ENCODE measurements around the gene DCP1B.

The DCP1B gene

DNA sequence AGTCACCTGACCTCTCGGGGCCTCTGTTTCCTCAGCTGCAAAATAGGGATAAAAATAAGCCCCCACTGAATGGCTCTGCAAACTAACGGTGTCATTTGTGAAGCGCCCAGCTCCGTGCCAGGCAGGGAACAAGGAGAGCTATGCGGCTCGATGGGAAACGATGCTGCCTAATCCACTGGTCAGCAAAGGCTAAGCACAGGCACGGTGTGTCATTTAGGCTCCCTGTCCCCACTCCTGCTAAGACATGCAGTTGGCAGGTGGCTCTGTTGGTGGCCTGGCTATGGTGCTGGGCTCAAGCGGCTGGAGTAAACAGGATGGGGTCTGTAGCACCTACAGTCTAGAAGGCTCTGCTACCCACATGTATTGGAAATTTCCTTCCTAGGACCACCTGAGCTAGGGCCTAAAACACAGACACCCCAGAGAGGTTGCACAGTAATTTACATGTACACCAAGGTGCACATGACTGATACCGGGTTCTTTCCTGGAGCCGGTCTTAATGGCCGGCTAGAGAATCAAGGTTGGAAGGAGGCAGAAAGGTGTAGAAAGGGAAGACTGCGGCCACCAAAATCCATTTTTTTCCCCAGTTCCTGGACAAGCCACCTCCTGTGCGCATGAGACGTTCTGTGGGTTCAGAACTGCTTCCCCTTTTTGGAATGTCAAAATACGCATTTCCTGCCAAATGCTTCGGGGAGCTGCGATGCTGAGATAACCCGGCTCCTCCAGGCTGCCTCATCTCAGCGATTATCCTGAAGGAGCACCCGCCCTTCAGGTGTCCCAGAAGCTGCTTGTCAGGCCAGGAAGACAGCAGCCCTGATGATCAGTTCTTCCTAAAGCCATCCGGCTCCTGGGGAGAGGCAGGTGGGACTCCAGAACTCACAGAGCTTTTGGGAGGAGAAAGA, 86.8 kb downstream of the DCP1B start:
- Histone ChIP-seq H3K27ac (ENCODE audit: insufficient read depth in 1 of 2, low read depth in 1 of 2, low read length in 2 of 2, poor library complexity in 1 of 2, severe bottlenecking in 2 of 2) (peak overlapping the region; percentile 61 to 77), H3K9me3 (ENCODE audit: control extremely low read depth in 1 of 5, control insufficient read depth in 4 of 5, insufficient read depth in 2 of 5, low read depth in 1 of 5, low read length in 4 of 5) (no peaks in the 10 kb centered on the region), H3K4me3 (ENCODE audit: control insufficient read depth in 1 of 7, extremely low read depth in 1 of 7, insufficient read depth in 4 of 7, low read depth in 2 of 7, low read length in 6 of 7) (peak overlapping the region in 5 of 7 experiments; percentile 24 to 67 (median 60)), H3K27me3 (replicated peaks in 2 of 5; ENCODE audit: control insufficient read depth in 4 of 5, insufficient read depth in 5 of 5, low read length in 4 of 5) (no peaks in the 10 kb centered on the region), H3K4me1 (ENCODE audit: control extremely low read depth in 1 of 4, control insufficient read depth in 4 of 4, insufficient read depth in 4 of 4, low read length in 3 of 4) (peaks cover 11 to 63% (median 54%) of the 10 kb centered on the region in 4 experiments), H3K36me3 (ENCODE audit: control insufficient read depth in 4 of 4, insufficient read depth in 4 of 4, low read length in 3 of 4) (no peaks in the 10 kb centered on the region)
- ChIA-PET CTCF (interaction anchor here (0.5 to 8.9 kb wide), 6 partner anchors 11 to 722 kb away, joined by 3 to 63 read pairs (median 6); no protein-coding TSS in a partner anchor), POLR2A (interaction anchor here (0.6 to 1.3 kb wide), 5 partner anchors 10 to 120 kb away, joined by 3 to 4 read pairs (median 3); no protein-coding TSS in a partner anchor)
- DNase-seq: peak; percentile 87 to 91 (median 90)
- WGBS (ENCODE audit: insufficient coverage): 34% methylated on average over 22 of the region's 22 CpGs

DNA sequence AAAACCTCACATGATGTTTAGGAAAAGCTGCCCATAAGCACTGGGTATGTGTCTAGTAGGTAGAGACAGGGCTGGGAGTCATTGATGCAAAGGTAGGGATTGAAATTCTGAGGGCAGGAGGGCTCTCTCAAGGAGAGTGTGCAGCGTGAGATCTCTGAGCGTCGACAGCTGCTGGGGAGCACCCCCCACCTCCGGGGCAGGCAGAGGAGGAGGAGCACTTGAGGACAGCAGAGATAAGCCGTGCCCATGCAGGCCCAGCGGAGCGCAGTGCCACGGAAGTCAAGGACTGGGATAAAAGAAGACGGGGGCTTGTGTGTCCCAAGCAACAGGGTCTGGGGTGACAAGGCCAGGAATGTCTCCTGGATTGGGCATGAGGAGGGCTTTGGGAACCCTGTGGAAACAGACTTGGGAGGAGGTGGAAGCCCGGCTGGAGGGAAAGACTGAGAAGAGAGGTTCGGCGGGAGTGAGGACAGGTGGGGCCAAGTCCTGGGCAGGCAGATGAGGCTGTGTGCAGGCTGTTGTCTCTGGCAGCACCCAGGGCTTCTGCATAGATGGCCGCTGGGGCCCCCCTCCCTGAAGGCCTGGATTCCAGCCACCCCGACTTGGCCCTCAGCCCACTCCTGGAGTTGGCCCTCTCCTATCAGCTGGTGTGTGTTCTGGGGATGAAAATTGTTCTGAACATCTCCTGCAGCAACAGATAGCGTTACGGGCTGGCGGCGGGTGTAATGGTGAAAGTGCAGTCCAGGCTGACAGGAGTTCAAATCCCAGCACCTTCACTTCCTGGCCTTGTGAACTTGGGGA, 87.7 kb downstream of the DCP1B start:
- CTCF ChIA-PET: interaction anchor here (0.7 to 8.9 kb wide), 5 partner anchors 9 to 266 kb away, joined by 3 to 63 read pairs (median 3); no protein-coding TSS in a partner anchor

GRCh38 chr12:1915082-1915968, 88.9 kb downstream of the DCP1B start:
- peak; percentile 51 to 89 (median 82) for DNase-seq
- ChIA-PET CTCF (interaction anchor here (0.8 to 8.9 kb wide), 4 partner anchors 8 to 112 kb away, joined by 3 to 63 read pairs (median 4); no protein-coding TSS in a partner anchor), POLR2A (interaction anchor here (1.1 kb wide), 1 partner anchor 24 kb away, joined by 5 read pairs; no protein-coding TSS in a partner anchor)
- WGBS (ENCODE audit: insufficient coverage): 78% methylated on average over 11 of the region's 18 CpGs
- Histone ChIP-seq H3K27me3 (replicated peaks in 2 of 5; ENCODE audit: control insufficient read depth in 4 of 5, insufficient read depth in 5 of 5, low read length in 4 of 5) (no peaks in the 10 kb centered on the region), H3K27ac (ENCODE audit: insufficient read depth in 1 of 2, low read depth in 1 of 2, low read length in 2 of 2, poor library complexity in 1 of 2, severe bottlenecking in 2 of 2) (no peak overlapping the region), H3K9me3 (ENCODE audit: control extremely low read depth in 1 of 5, control insufficient read depth in 4 of 5, insufficient read depth in 2 of 5, low read depth in 1 of 5, low read length in 4 of 5) (no peaks in the 10 kb centered on the region), H3K4me3 (ENCODE audit: control insufficient read depth in 1 of 7, extremely low read depth in 1 of 7, insufficient read depth in 4 of 7, low read depth in 2 of 7, low read length in 6 of 7) (no peak overlapping the region), H3K4me1 (ENCODE audit: control extremely low read depth in 1 of 4, control insufficient read depth in 4 of 4, insufficient read depth in 4 of 4, low read length in 3 of 4) (peaks cover 8 to 53% (median 44%) of the 10 kb centered on the region in 4 experiments), H3K36me3 (ENCODE audit: control insufficient read depth in 4 of 4, insufficient read depth in 4 of 4, low read length in 3 of 4) (no peaks in the 10 kb centered on the region)

More for the DNA sequence above, 87.7 kb downstream of the DCP1B start:
- POLR2A ChIA-PET: interaction anchor here (1.1 to 1.3 kb wide), 2 partner anchors 18 to 23 kb away, joined by 3 to 5 read pairs; no protein-coding TSS in a partner anchor
- H3K36me3 ChIP-seq (ENCODE audit: control insufficient read depth in 4 of 4, insufficient read depth in 4 of 4, low read length in 3 of 4): no peaks in the 10 kb centered on the region
- peaks cover 11 to 63% (median 54%) of the 10 kb centered on the region in 4 experiments for H3K4me1 ChIP-seq (ENCODE audit: control extremely low read depth in 1 of 4, control insufficient read depth in 4 of 4, insufficient read depth in 4 of 4, low read length in 3 of 4)
- no peaks in the 10 kb centered on the region for H3K27me3 ChIP-seq (replicated peaks in 2 of 5; ENCODE audit: control insufficient read depth in 4 of 5, insufficient read depth in 5 of 5, low read length in 4 of 5)
- WGBS (ENCODE audit: insufficient coverage): 94% methylated on average over 17 of the region's 18 CpGs
- H3K4me3 ChIP-seq (ENCODE audit: control insufficient read depth in 1 of 7, extremely low read depth in 1 of 7, insufficient read depth in 4 of 7, low read depth in 2 of 7, low read length in 6 of 7): no peak overlapping the region
- DNase-seq: peak in 1 of 3 donors; percentile 31
- H3K9me3 ChIP-seq (ENCODE audit: control extremely low read depth in 1 of 5, control insufficient read depth in 4 of 5, insufficient read depth in 2 of 5, low read depth in 1 of 5, low read length in 4 of 5): no peaks in the 10 kb centered on the region
- no peak overlapping the region for H3K27ac ChIP-seq (ENCODE audit: insufficient read depth in 1 of 2, low read depth in 1 of 2, low read length in 2 of 2, poor library complexity in 1 of 2, severe bottlenecking in 2 of 2)

DNA sequence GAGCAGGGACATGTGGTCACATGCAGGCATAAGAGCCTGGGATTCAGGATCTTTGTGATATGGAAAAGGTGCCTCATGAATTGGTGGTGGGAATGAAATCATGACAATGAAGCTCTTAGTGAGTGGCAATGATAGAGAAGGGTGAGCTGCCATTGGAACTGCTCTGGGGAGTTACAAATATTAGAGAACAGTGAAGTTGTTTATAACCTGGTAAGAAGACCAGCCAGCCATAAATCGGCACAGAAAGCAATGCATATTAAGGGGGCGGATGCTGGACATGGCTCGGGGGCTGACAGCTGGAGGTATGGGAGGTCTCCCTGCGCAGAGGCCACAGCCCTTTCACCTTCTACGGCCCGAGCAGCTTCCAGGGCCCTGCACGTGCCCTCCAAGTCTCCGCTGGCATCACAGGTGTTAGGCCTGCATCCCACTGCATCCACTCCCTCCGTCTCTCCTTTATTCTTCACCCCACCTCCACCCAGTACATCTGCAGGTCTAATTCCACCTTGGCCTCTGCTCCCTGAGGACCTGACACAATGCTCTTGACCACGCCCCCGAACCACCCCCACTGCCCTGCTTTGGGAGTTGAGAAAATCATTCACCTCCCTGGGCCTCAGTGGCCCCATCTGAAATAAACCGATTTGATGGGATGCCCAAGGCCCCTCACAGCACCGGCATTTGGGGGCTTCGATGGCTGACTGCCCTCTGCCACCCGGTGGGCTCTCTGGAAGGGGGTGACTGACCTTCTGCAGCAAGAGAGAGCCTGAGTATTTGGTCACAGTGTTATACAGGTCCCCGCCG, 89.9 kb downstream of the DCP1B start:
- H3K4me3 ChIP-seq (ENCODE audit: control insufficient read depth in 1 of 7, extremely low read depth in 1 of 7, insufficient read depth in 4 of 7, low read depth in 2 of 7, low read length in 6 of 7): no peak overlapping the region
- 92% methylated on average over 16 of the region's 17 CpGs for WGBS (ENCODE audit: insufficient coverage)
- H3K9me3 ChIP-seq (ENCODE audit: control extremely low read depth in 1 of 5, control insufficient read depth in 4 of 5, insufficient read depth in 2 of 5, low read depth in 1 of 5, low read length in 4 of 5): no peaks in the 10 kb centered on the region
- no peak for DNase-seq
- ChIA-PET POLR2A (no interaction called here), CTCF (interaction anchor here (1.4 to 8.9 kb wide), 4 partner anchors 10 to 25 kb away, joined by 5 to 63 read pairs (median 6); no protein-coding TSS in a partner anchor)
- H3K36me3 ChIP-seq (ENCODE audit: control insufficient read depth in 4 of 4, insufficient read depth in 4 of 4, low read length in 3 of 4): no peaks in the 10 kb centered on the region
- H3K4me1 ChIP-seq (ENCODE audit: control extremely low read depth in 1 of 4, control insufficient read depth in 4 of 4, insufficient read depth in 4 of 4, low read length in 3 of 4): peaks cover 8 to 45% (median 40%) of the 10 kb centered on the region in 4 experiments
- no peaks in the 10 kb centered on the region for H3K27me3 ChIP-seq (replicated peaks in 2 of 5; ENCODE audit: control insufficient read depth in 4 of 5, insufficient read depth in 5 of 5, low read length in 4 of 5)
- no peak overlapping the region for H3K27ac ChIP-seq (ENCODE audit: insufficient read depth in 1 of 2, low read depth in 1 of 2, low read length in 2 of 2, poor library complexity in 1 of 2, severe bottlenecking in 2 of 2)

DNA sequence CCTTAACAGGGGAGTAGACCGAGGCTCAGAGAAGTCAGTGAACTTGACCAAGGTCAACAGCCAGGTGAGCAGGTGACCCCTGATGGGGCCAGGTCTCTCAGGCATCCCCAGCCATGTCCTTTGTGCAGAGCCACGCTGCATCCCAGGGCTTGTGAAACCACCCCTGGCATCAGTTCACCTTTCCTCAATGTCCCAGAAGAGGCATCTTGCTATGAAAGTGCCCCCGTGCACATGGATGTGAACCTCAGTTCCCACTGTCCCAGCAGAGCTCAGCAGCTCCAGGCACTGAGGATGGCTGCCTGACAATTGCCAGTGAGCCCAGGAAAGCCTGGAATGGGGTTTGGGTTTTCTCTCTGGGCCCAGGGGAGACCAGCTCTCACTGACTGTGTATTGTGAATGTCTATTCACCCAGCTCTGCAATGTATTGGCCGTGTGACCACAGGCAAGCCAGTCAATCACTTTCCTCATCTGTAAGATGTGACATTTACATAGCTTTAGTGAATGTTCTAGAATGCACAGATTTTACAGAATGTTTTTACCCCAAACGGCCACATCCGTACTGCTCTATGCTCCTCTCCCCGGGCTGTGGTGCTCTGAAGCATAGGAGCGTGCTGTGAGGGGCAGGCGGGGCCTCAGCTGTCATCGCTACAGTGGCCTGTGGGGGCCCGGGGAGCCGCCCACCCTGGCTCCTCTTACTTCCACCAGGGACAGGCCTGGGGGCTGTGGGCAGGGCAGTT, 90.7 kb downstream of the DCP1B start:
- no peak overlapping the region for H3K4me3 ChIP-seq (ENCODE audit: control insufficient read depth in 1 of 7, extremely low read depth in 1 of 7, insufficient read depth in 4 of 7, low read depth in 2 of 7, low read length in 6 of 7)
- DNase-seq: no peak
- CTCF ChIA-PET: interaction anchor here (1.4 to 8.9 kb wide), 4 partner anchors 10 to 26 kb away, joined by 5 to 63 read pairs (median 6); no protein-coding TSS in a partner anchor

More for the DNA sequence above, 90.7 kb downstream of the DCP1B start:
- no peak overlapping the region for H3K27ac ChIP-seq (ENCODE audit: insufficient read depth in 1 of 2, low read depth in 1 of 2, low read length in 2 of 2, poor library complexity in 1 of 2, severe bottlenecking in 2 of 2)
- 98% methylated on average over 9 of the region's 12 CpGs for WGBS (ENCODE audit: insufficient coverage)
- peaks cover 8 to 38% (median 32%) of the 10 kb centered on the region in 4 experiments for H3K4me1 ChIP-seq (ENCODE audit: control extremely low read depth in 1 of 4, control insufficient read depth in 4 of 4, insufficient read depth in 4 of 4, low read length in 3 of 4)
- H3K9me3 ChIP-seq (ENCODE audit: control extremely low read depth in 1 of 5, control insufficient read depth in 4 of 5, insufficient read depth in 2 of 5, low read depth in 1 of 5, low read length in 4 of 5): no peaks in the 10 kb centered on the region
- no peaks in the 10 kb centered on the region for H3K36me3 ChIP-seq (ENCODE audit: control insufficient read depth in 4 of 4, insufficient read depth in 4 of 4, low read length in 3 of 4)
- peaks cover 0 to under 1% (median 0%) of the 10 kb centered on the region in 5 experiments for H3K27me3 ChIP-seq (replicated peaks in 2 of 5; ENCODE audit: control insufficient read depth in 4 of 5, insufficient read depth in 5 of 5, low read length in 4 of 5)
- POLR2A ChIA-PET: no interaction called here

Measured in common myeloid progenitor, CD34-positive (primary cell).